NCI-H1092 (cell line): ENCODE results near the gene ABHD1.
A peak's percentile ranks its signal among the peaks of the same experiment; 100 is the strongest.
"Not testable (repeated sequence)": the region's sequence is repeated elsewhere in the genome, so short reads cannot be mapped to it uniquely, and the experiment has no call there.

Experiments
- DNase-seq: peaks from one replicate; lab custom pipeline; 2025; lab: John Stamatoyannopoulos, UW

The ABHD1 gene

GRCh38 chr2:27123302-27124150, at the start of gene ABHD1:
Gene ABHD1 (plus strand): TSS chr2:27123815. CDS start chr2:27123949, 134 bp downstream.
- no peak for DNase-seq

- peak; percentile 28 for DNase-seq
Measured at GRCh38 chr2:27074738-27075565, 48.7 kb upstream of the ABHD1 start.

- DNase-seq: not testable (repeated sequence)
Measured at GRCh38 chr2:27075566-27075871, 48.1 kb upstream of the ABHD1 start.

GRCh38 chr2:27076323-27076722, 47.3 kb upstream of the ABHD1 start:
- no peak for DNase-seq

GRCh38 chr2:27077231-27077630, 46.4 kb upstream of the ABHD1 start:
- no peak for DNase-seq

GRCh38 chr2:27078267-27079194, 45.1 kb upstream of the ABHD1 start, which contains the start of gene EMILIN1:
Gene EMILIN1 (plus strand): TSS chr2:27078615. CDS start chr2:27079066, 451 bp downstream.
- DNase-seq: no peak

GRCh38 chr2:27079233-27080139, 44.1 kb upstream of the ABHD1 start:
- no peak for DNase-seq

- no peak for DNase-seq
Measured at GRCh38 chr2:27080140-27080469, 43.5 kb upstream of the ABHD1 start.

- DNase-seq: no peak
Measured at GRCh38 chr2:27080603-27080936, 43.0 kb upstream of the ABHD1 start.

GRCh38 chr2:27081984-27082772, 41.4 kb upstream of the ABHD1 start:
- DNase-seq: no peak

- no peak for DNase-seq
Measured at GRCh38 chr2:27082773-27083409, 40.7 kb upstream of the ABHD1 start.

- DNase-seq: no peak
Measured at GRCh38 chr2:27083410-27084296, 40.0 kb upstream of the ABHD1 start.

GRCh38 chr2:27084297-27085061, 39.1 kb upstream of the ABHD1 start:
- DNase-seq: no peak

- no peak for DNase-seq
Measured at GRCh38 chr2:27085062-27085672, 38.4 kb upstream of the ABHD1 start.

- no peak for DNase-seq
Measured at GRCh38 chr2:27085673-27086089, 37.9 kb upstream of the ABHD1 start.

GRCh38 chr2:27086090-27086723, 37.4 kb upstream of the ABHD1 start:
- DNase-seq: peak; percentile 83
